A673 (cell line): ENCODE data around the gene PILRA. TPM values are rescaled to one million over a fixed set of nuclear protein-coding genes. Genes with fewer than 3 reads are reported as not detected.

Source experiments
- BruUV-seq: library from RNA; stranded (reverse); fragments of 400-500 nt; replicated peaks from 2 replicates; lab custom pipeline; 2021; lab: Mats Ljungman, UMichigan
- CTCF ChIA-PET: fragments of 300-600 bp; sonication (Branson Sonifier 250); formaldehyde crosslinking; loops from one replicate; lab custom pipeline; 2022; ENCODE audit warnings: antibody characterized with exemption; lab: Charles Lee
- POLR2A ChIA-PET: fragments of 300-600 bp; sonication (Branson Sonifier 250); formaldehyde crosslinking; loops from one replicate; lab custom pipeline; 2022; ENCODE audit warnings: antibody characterized with exemption; ENCODE audit not compliant: low non-redundant PET; lab: Charles Lee
- DNase-seq: peaks from one replicate; pipeline ENCODE4 v3.0.0-alpha.2; 2015; ENCODE audit warnings: low spot score
- H3K27ac ChIP-seq: fragments of 200-600 bp; sonication (generic); 2 replicates; pipeline ENCODE4 v1.5.1; 2016; ENCODE audit warnings: mixed run types, low read depth, mild to moderate bottlenecking, mixed read lengths, antibody characterized with exemption, low read length; ENCODE audit not compliant: poor library complexity, severe bottlenecking
- H3K27me3 ChIP-seq: fragments of 200-600 bp; sonication (generic); replicated peaks from 2 replicates; pipeline ENCODE4 v1.6.1; 2017; ENCODE audit warnings: mixed run types, low read depth, mild to moderate bottlenecking, mixed read lengths, antibody characterized with exemption, low read length; ENCODE audit not compliant: insufficient read depth, poor library complexity
- H3K36me3 ChIP-seq: fragments of 200-600 bp; sonication (generic); 2 replicates; pipeline ENCODE4 v1.6.1; 2016; ENCODE audit warnings: mixed run types, mild to moderate bottlenecking, mixed read lengths, antibody characterized with exemption, low read length; ENCODE audit not compliant: insufficient read depth, poor library complexity, severe bottlenecking
- H3K4me1 ChIP-seq: fragments of 200-600 bp; sonication (generic); 2 replicates; pipeline ENCODE4 v1.6.1; 2017; ENCODE audit warnings: mixed run types, mild to moderate bottlenecking, mixed read lengths, antibody characterized with exemption, low read length; ENCODE audit not compliant: insufficient read depth, poor library complexity, severe bottlenecking
- H3K4me3 ChIP-seq: fragments of 200-600 bp; sonication (generic); 2 replicates; pipeline ENCODE4 v1.5.1; 2016; ENCODE audit warnings: low read depth, mixed run types, mild to moderate bottlenecking, mixed read lengths, low read length; ENCODE audit not compliant: poor library complexity, severe bottlenecking
- H3K9me3 ChIP-seq: fragments of 200-600 bp; sonication (generic); 2 replicates; pipeline ENCODE4 v1.6.1; 2016; ENCODE audit warnings: mixed run types, low read depth, mild to moderate bottlenecking, mixed read lengths, antibody characterized with exemption, low read length; ENCODE audit not compliant: poor library complexity, severe bottlenecking
- CTCF ChIP-seq: fragments of 300-800, 200-600 bp; sonication (generic); conservative IDR thresholded peaks from 2 replicates; pipeline ENCODE4 v1.5.1; 2017; ENCODE audit warnings: low read depth, mild to moderate bottlenecking, antibody characterized with exemption, low read length, moderate library complexity, mixed read lengths
- EZH2 ChIP-seq: fragments of 200-600 bp; sonication (generic); IDR thresholded peaks from 2 replicates; pipeline ENCODE4 v1.6.1; 2017; ENCODE audit warnings: borderline replicate concordance, low read depth, mild to moderate bottlenecking, mixed read lengths, antibody characterized with exemption, low read length; ENCODE audit not compliant: poor library complexity, severe bottlenecking
- intact Hi-C: fragments of 100-400 bp; cut with micrococcal nuclease; formaldehyde crosslinking; loops from one replicate; pipeline ENCODE4 v1.10.0; 2022; ENCODE audit not compliant: unreplicated experiment
- total RNA-seq: library from RNA; stranded (reverse); gene quantifications from 2 replicates; pipeline ENCODE4 v1.2.3, GENCODE V29; 2021

The PILRA gene
- total RNA-seq, 1 experiment from 2014 or later = 1.5 TPM

- H3K9me3 ChIP-seq = no peaks in the 10 kb centered on the region
- intact Hi-C loops = no loop called here
- H3K4me3 ChIP-seq = no peak overlapping the region
- no peaks in the 10 kb centered on the region for H3K4me1 ChIP-seq
- H3K36me3 ChIP-seq = peaks cover 56% of the 10 kb centered on the region
- ChIA-PET CTCF (no interaction called here), POLR2A (no interaction called here)
- H3K27ac ChIP-seq = no peak overlapping the region
- no peak for DNase-seq
- no peaks in the 10 kb centered on the region for H3K27me3 ChIP-seq
- no peak for TF ChIP-seq CTCF
- BruUV-seq = no TSS peak
Measured at GRCh38 chr7:100353685-100354330, 19.5 kb upstream of the PILRA start.

- no peak overlapping the region for H3K27ac ChIP-seq
- no peak overlapping the region for H3K4me3 ChIP-seq
- TF ChIP-seq CTCF (no peak), EZH2 (no peak)
- H3K27me3 ChIP-seq = no peaks in the 10 kb centered on the region
- ChIA-PET CTCF (no interaction called here), POLR2A (no interaction called here)
- no peaks in the 10 kb centered on the region for H3K4me1 ChIP-seq
- intact Hi-C loops = no loop called here
- H3K36me3 ChIP-seq = peaks cover 65% of the 10 kb centered on the region
- no peak for DNase-seq
- no peaks in the 10 kb centered on the region for H3K9me3 ChIP-seq
- no TSS peak for BruUV-seq
Measured at GRCh38 chr7:100356416-100357068, 16.7 kb upstream of the PILRA start.

- no peaks in the 10 kb centered on the region for H3K4me1 ChIP-seq
- DNase-seq = no peak
- TF ChIP-seq EZH2 (no peak), CTCF (no peak)
- no peak overlapping the region for H3K27ac ChIP-seq
- no peak overlapping the region for H3K4me3 ChIP-seq
- no peaks in the 10 kb centered on the region for H3K9me3 ChIP-seq
- intact Hi-C loops = no loop called here
- BruUV-seq = no TSS peak
- ChIA-PET POLR2A (no interaction called here), CTCF (no interaction called here)
- H3K36me3 ChIP-seq = peaks cover 71% of the 10 kb centered on the region
- no peaks in the 10 kb centered on the region for H3K27me3 ChIP-seq
Measured at GRCh38 chr7:100357131-100357561, 16.1 kb upstream of the PILRA start.
